GM23338 (cell line): ENCODE data around the gene MRGPRE. TPM values are rescaled to one million over a fixed set of nuclear protein-coding genes. Genes with fewer than 3 reads are reported as not detected.

ENCODE experiments used
- ATAC-seq: fragments of 200-7000 bp; cut with Tn5 transposase; 3 replicates; pipeline ENCODE4 v1.9.1; 2020
- DNase-seq: peaks from one replicate; pipeline ENCODE4 v3.0.0-alpha.2; 2015; ENCODE audit warnings: low spot score
- H2AFZ ChIP-seq: fragments of 200-600 bp; sonication (generic); 2 replicates; pipeline ENCODE4 v1.8.0; 2016; ENCODE audit warnings: antibody characterized with exemption, mild to moderate bottlenecking, moderate library complexity
- H3F3A ChIP-seq: fragments of 200-600 bp; sonication (generic); replicated peaks from 2 replicates; pipeline ENCODE4 v1.8.0; 2017; ENCODE audit warnings: antibody characterized with exemption, mixed run types, low read depth
- H3K27ac ChIP-seq: fragments of 200-600 bp; sonication (generic); 2 replicates; pipeline ENCODE4 v1.6.1; 2016; ENCODE audit warnings: low read depth
- H3K27me3 ChIP-seq: fragments of 200-600 bp; sonication (generic); 2 replicates; pipeline ENCODE4 v1.8.0; 2016; ENCODE audit warnings: mild to moderate bottlenecking, mixed run types, moderate library complexity; ENCODE audit not compliant: insufficient read depth
- H3K36me3 ChIP-seq: fragments of 200-600 bp; sonication (generic); 2 replicates; pipeline ENCODE4 v1.8.0; 2016; ENCODE audit warnings: mild to moderate bottlenecking; ENCODE audit not compliant: insufficient read depth
- H3K4me1 ChIP-seq: fragments of 200-600 bp; sonication (generic); 2 replicates; pipeline ENCODE4 v1.8.0; 2016; ENCODE audit warnings: mild to moderate bottlenecking, moderate library complexity; ENCODE audit not compliant: insufficient read depth
- H3K4me2 ChIP-seq: fragments of 200-600 bp; sonication (generic); 2 replicates; pipeline ENCODE4 v1.7.1; 2017; ENCODE audit warnings: mixed run types
- H3K4me3 ChIP-seq: fragments of 200-600 bp; sonication (generic); 2 replicates; pipeline ENCODE4 v1.6.1; 2016; ENCODE audit warnings: mixed run types
- H3K79me2 ChIP-seq: fragments of 200-600 bp; sonication (generic); replicated peaks from 2 replicates; pipeline ENCODE4 v1.8.0; 2017; ENCODE audit warnings: mild to moderate bottlenecking; ENCODE audit not compliant: insufficient read depth
- H3K9me2 ChIP-seq: fragments of 200-600 bp; sonication (generic); 2 replicates; pipeline ENCODE4 v1.8.0; 2017; ENCODE audit not compliant: insufficient read depth
- H4K20me1 ChIP-seq: fragments of 200-600 bp; sonication (generic); replicated peaks from 2 replicates; pipeline ENCODE4 v1.8.0; 2017; ENCODE audit warnings: mild to moderate bottlenecking; ENCODE audit not compliant: insufficient read depth
- H3K27ac Mint-ChIP-seq: 2 replicates; pipeline ENCODE4 v1.8.0; 2020; ENCODE audit warnings: inconsistent platforms, mild to moderate bottlenecking, moderate library complexity, mixed read lengths
- H3K27me3 Mint-ChIP-seq: 3 replicates; pipeline ENCODE4 v1.8.0; 2022; ENCODE audit warnings: low read depth, mild to moderate bottlenecking, moderate library complexity, mixed read lengths, inconsistent platforms; ENCODE audit not compliant: insufficient read depth, poor library complexity
- H3K36me3 Mint-ChIP-seq: 3 replicates; pipeline ENCODE4 v1.8.0; 2021; ENCODE audit warnings: low read depth, mild to moderate bottlenecking, inconsistent platforms, moderate library complexity, mixed read lengths
- H3K4me1 Mint-ChIP-seq: 3 replicates; pipeline ENCODE4 v1.8.0; 2020; ENCODE audit warnings: mild to moderate bottlenecking, inconsistent platforms, mixed read lengths
- H3K4me3 Mint-ChIP-seq: 3 replicates; pipeline ENCODE4 v1.8.0; 2021; ENCODE audit warnings: moderate library complexity, mild to moderate bottlenecking, inconsistent platforms, mixed read lengths
- H3K9me3 Mint-ChIP-seq: 3 replicates; pipeline ENCODE4 v1.8.0; 2020; ENCODE audit warnings: moderate library complexity, mild to moderate bottlenecking, inconsistent platforms, mixed read lengths
- CREB1 ChIP-seq: fragments of 250-450 bp; sonication (Bioruptor Pico); IDR thresholded peaks from 2 replicates; pipeline ENCODE4 v1.5.0; 2020; ENCODE audit warnings: low read depth, mild to moderate bottlenecking, moderate library complexity
- EZH2 ChIP-seq: fragments of 200-600 bp; sonication (generic); IDR thresholded peaks from one replicate; pipeline ENCODE4 v1.8.0; 2017; ENCODE audit warnings: antibody characterized with exemption, mild to moderate bottlenecking, low read depth; ENCODE audit not compliant: unreplicated experiment
- EZH2phosphoT487 ChIP-seq: fragments of 200-600 bp; sonication (generic); IDR thresholded peaks from one replicate; pipeline ENCODE4 v1.8.1; 2018; ENCODE audit warnings: antibody characterized with exemption; ENCODE audit not compliant: unreplicated experiment
- JUNB ChIP-seq: IDR thresholded peaks from one replicate; pipeline ENCODE4 v1.6.1; 2016; ENCODE audit warnings: antibody characterized with exemption; ENCODE audit not compliant: unreplicated experiment
- NANOG ChIP-seq: IDR thresholded peaks from 2 replicates; pipeline ENCODE4 v1.6.1; 2016; ENCODE audit warnings: antibody characterized with exemption, borderline replicate concordance
- POLR2AphosphoS5 ChIP-seq: IDR thresholded peaks from 2 replicates; pipeline ENCODE4 v1.6.1; 2016; ENCODE audit warnings: antibody characterized with exemption, low read depth
- STAT1 ChIP-seq: IDR thresholded peaks from one replicate; pipeline ENCODE4 v1.6.1; 2016; ENCODE audit warnings: antibody characterized with exemption; ENCODE audit not compliant: unreplicated experiment
- ZNF114 ChIP-seq: fragments of 250-450 bp; sonication (Bioruptor Pico); IDR thresholded peaks from 2 replicates; pipeline ENCODE4 v1.5.0; 2020; ENCODE audit warnings: mild to moderate bottlenecking, moderate library complexity
- ZNF331 ChIP-seq: fragments of 250-450 bp; sonication (Bioruptor Pico); IDR thresholded peaks from 2 replicates; pipeline ENCODE4 v1.5.0; 2020; ENCODE audit warnings: low read depth, mild to moderate bottlenecking, moderate library complexity
- polyA plus RNA-seq: library from polyadenylated mRNA; unstranded; fragments of >200 nt; fragmentation: Nextera tagmentation; extraction: Ambion mirVana; gene quantifications from 2 replicates; pipeline ENCODE4 v1.2.1, GENCODE V29; 2016
- total RNA-seq: library from RNA; depleted of rRNA; stranded (reverse); fragments of >200 nt; shearing (Covaris generic); gene quantifications from 2 replicates; pipeline ENCODE4 v1.2.3, GENCODE V29; 2014
- TF ChIP-seq, protein P1 (sequence below): fragments of 250-450 bp; sonication (Bioruptor Pico); IDR thresholded peaks from 2 replicates; pipeline ENCODE4 v1.5.0; 2020; ENCODE audit warnings: mild to moderate bottlenecking, moderate library complexity
- TF ChIP-seq, protein P2 (sequence below): IDR thresholded peaks from 2 replicates; pipeline ENCODE4 v1.6.1; 2016; ENCODE audit warnings: antibody characterized with exemption
- TF ChIP-seq, protein P3 (sequence below), 2 experiments: fragments of 200-600 bp in 1 of 2; sonication (generic) in 1 of 2; conservative IDR thresholded peaks; 2 replicates each; pipeline versions ENCODE4 v1.5.1 to v1.6.1; 2016 to 2017; ENCODE audit warnings: antibody characterized with exemption in 2 of 2, low read depth in 2 of 2, mild to moderate bottlenecking in 2 of 2, moderate library complexity in 1 of 2
- TF ChIP-seq, protein P4 (sequence below): IDR thresholded peaks from one replicate; pipeline ENCODE4 v1.6.1; 2018; ENCODE audit warnings: antibody characterized with exemption; ENCODE audit not compliant: unreplicated experiment

MRGPRE gene
- total and polyA plus RNA-seq, 2 experiments from 2014 or later: not detected

DNA sequence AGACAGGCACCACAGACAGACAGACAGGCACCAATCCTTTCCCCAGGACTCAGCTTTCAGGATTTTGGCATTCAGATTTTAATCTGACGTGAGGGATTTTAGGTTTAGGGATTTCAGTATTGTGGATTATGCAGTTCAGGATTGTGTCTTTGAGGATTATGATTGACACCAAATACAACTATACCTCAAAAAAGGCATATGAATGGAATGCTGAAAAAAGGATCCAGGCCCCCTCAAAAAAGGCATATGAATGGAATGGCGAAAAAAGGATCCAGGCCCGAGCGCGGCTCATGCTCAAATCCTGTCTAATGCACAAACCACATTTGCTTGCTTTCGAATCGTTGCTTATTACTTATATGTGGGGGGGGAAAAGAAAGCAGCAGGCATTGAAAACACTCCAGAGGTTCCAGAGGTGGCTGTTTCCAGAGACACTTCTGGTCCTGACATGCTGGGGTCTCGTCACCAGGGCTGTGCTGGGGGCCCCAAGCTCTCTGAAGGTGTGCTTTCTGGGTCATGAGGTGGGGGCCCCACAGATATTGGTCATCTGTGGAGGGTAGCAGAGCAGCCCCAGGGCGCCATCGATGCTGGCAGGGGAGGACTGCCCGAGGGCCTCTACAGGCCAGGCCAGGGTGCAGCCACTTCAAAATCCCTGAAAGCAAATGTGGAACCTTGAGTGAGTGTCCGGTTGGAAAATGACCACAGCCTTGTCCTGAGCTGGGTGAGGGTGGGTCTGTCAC lies 50.3 kb downstream of the MRGPRE start:
- Mint-ChIP-seq H3K36me3 (no peaks in the 10 kb centered on the region), H3K4me1 (peaks cover 2% of the 10 kb centered on the region; the same call in 1 of the 3 replicates), H3K9me3 (peaks cover 8% of the 10 kb centered on the region; the same call in 1 of the 3 replicates), H3K27ac (no peak overlapping the region), H3K4me3 (no peak overlapping the region), H3K27me3 (peaks cover 5% of the 10 kb centered on the region)
- Histone ChIP-seq H3K4me2 (no peak overlapping the region), H4K20me1 (no peaks in the 10 kb centered on the region), H2AFZ (no peak overlapping the region), H3F3A (no peaks in the 10 kb centered on the region), H3K4me3 (no peak overlapping the region), H3K9me2 (no peaks in the 10 kb centered on the region; the same call in 1 of the 2 replicates), H3K27me3 (no peaks in the 10 kb centered on the region), H3K36me3 (no peaks in the 10 kb centered on the region), H3K4me1 (no peaks in the 10 kb centered on the region), H3K27ac (no peak overlapping the region), H3K79me2 (no peaks in the 10 kb centered on the region)
- TF ChIP-seq EZH2 (no peak), NANOG (no peak), CREB1 (CRISPR knock-in tag) (no peak), POLR2AphosphoS5 (no peak), EZH2phosphoT487 (no peak), ZNF114 (no peak), STAT1 (no peak), ZNF331 (CRISPR knock-in tag) (no peak), JUNB (no peak)
- TF ChIP-seq, protein P1, sequence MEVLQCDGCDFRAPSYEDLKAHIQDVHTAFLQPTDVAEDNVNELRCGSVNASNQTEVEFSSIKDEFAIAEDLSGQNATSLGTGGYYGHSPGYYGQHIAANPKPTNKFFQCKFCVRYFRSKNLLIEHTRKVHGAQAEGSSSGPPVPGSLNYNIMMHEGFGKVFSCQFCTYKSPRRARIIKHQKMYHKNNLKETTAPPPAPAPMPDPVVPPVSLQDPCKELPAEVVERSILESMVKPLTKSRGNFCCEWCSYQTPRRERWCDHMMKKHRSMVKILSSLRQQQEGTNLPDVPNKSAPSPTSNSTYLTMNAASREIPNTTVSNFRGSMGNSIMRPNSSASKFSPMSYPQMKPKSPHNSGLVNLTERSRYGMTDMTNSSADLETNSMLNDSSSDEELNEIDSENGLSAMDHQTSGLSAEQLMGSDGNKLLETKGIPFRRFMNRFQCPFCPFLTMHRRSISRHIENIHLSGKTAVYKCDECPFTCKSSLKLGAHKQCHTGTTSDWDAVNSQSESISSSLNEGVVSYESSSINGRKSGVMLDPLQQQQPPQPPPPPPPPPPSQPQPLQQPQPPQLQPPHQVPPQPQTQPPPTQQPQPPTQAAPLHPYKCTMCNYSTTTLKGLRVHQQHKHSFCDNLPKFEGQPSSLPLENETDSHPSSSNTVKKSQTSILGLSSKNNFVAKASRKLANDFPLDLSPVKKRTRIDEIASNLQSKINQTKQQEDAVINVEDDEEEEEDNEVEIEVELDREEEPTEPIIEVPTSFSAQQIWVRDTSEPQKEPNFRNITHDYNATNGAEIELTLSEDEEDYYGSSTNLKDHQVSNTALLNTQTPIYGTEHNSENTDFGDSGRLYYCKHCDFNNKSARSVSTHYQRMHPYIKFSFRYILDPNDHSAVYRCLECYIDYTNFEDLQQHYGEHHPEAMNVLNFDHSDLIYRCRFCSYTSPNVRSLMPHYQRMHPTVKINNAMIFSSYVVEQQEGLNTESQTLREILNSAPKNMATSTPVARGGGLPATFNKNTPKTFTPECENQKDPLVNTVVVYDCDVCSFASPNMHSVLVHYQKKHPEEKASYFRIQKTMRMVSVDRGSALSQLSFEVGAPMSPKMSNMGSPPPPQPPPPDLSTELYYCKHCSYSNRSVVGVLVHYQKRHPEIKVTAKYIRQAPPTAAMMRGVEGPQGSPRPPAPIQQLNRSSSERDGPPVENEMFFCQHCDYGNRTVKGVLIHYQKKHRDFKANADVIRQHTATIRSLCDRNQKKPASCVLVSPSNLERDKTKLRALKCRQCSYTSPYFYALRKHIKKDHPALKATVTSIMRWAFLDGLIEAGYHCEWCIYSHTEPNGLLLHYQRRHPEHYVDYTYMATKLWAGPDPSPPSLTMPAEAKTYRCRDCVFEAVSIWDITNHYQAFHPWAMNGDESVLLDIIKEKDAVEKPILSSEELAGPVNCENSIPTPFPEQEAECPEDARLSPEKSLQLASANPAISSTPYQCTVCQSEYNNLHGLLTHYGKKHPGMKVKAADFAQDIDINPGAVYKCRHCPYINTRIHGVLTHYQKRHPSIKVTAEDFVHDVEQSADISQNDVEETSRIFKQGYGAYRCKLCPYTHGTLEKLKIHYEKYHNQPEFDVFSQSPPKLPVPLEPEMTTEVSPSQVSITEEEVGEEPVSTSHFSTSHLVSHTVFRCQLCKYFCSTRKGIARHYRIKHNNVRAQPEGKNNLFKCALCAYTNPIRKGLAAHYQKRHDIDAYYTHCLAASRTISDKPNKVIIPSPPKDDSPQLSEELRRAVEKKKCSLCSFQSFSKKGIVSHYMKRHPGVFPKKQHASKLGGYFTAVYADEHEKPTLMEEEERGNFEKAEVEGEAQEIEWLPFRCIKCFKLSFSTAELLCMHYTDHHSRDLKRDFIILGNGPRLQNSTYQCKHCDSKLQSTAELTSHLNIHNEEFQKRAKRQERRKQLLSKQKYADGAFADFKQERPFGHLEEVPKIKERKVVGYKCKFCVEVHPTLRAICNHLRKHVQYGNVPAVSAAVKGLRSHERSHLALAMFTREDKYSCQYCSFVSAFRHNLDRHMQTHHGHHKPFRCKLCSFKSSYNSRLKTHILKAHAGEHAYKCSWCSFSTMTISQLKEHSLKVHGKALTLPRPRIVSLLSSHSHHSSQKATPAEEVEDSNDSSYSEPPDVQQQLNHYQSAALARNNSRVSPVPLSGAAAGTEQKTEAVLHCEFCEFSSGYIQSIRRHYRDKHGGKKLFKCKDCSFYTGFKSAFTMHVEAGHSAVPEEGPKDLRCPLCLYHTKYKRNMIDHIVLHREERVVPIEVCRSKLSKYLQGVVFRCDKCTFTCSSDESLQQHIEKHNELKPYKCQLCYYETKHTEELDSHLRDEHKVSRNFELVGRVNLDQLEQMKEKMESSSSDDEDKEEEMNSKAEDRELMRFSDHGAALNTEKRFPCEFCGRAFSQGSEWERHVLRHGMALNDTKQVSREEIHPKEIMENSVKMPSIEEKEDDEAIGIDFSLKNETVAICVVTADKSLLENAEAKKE (CRISPR knock-in tag): no peak
- TF ChIP-seq, protein P2, sequence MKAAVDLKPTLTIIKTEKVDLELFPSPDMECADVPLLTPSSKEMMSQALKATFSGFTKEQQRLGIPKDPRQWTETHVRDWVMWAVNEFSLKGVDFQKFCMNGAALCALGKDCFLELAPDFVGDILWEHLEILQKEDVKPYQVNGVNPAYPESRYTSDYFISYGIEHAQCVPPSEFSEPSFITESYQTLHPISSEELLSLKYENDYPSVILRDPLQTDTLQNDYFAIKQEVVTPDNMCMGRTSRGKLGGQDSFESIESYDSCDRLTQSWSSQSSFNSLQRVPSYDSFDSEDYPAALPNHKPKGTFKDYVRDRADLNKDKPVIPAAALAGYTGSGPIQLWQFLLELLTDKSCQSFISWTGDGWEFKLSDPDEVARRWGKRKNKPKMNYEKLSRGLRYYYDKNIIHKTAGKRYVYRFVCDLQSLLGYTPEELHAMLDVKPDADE: no peak
- TF ChIP-seq, protein P3, sequence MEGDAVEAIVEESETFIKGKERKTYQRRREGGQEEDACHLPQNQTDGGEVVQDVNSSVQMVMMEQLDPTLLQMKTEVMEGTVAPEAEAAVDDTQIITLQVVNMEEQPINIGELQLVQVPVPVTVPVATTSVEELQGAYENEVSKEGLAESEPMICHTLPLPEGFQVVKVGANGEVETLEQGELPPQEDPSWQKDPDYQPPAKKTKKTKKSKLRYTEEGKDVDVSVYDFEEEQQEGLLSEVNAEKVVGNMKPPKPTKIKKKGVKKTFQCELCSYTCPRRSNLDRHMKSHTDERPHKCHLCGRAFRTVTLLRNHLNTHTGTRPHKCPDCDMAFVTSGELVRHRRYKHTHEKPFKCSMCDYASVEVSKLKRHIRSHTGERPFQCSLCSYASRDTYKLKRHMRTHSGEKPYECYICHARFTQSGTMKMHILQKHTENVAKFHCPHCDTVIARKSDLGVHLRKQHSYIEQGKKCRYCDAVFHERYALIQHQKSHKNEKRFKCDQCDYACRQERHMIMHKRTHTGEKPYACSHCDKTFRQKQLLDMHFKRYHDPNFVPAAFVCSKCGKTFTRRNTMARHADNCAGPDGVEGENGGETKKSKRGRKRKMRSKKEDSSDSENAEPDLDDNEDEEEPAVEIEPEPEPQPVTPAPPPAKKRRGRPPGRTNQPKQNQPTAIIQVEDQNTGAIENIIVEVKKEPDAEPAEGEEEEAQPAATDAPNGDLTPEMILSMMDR (conservative IDR thresholded peaks at IDR 0.05; ENCODE audit: low read depth in 2 of 2): no peak
- TF ChIP-seq, protein P4, sequence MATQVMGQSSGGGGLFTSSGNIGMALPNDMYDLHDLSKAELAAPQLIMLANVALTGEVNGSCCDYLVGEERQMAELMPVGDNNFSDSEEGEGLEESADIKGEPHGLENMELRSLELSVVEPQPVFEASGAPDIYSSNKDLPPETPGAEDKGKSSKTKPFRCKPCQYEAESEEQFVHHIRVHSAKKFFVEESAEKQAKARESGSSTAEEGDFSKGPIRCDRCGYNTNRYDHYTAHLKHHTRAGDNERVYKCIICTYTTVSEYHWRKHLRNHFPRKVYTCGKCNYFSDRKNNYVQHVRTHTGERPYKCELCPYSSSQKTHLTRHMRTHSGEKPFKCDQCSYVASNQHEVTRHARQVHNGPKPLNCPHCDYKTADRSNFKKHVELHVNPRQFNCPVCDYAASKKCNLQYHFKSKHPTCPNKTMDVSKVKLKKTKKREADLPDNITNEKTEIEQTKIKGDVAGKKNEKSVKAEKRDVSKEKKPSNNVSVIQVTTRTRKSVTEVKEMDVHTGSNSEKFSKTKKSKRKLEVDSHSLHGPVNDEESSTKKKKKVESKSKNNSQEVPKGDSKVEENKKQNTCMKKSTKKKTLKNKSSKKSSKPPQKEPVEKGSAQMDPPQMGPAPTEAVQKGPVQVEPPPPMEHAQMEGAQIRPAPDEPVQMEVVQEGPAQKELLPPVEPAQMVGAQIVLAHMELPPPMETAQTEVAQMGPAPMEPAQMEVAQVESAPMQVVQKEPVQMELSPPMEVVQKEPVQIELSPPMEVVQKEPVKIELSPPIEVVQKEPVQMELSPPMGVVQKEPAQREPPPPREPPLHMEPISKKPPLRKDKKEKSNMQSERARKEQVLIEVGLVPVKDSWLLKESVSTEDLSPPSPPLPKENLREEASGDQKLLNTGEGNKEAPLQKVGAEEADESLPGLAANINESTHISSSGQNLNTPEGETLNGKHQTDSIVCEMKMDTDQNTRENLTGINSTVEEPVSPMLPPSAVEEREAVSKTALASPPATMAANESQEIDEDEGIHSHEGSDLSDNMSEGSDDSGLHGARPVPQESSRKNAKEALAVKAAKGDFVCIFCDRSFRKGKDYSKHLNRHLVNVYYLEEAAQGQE: no peak
- no peak for ATAC-seq
- DNase-seq: no peak
